ENCODE measurements around the gene ZFP1. TPM values are rescaled to one million over a fixed set of nuclear protein-coding genes. Genes with fewer than 3 reads are reported as not detected.

ZFP1 gene
- total RNA-seq, 1 experiment from 2014 or later = 9.7 TPM

DNA sequence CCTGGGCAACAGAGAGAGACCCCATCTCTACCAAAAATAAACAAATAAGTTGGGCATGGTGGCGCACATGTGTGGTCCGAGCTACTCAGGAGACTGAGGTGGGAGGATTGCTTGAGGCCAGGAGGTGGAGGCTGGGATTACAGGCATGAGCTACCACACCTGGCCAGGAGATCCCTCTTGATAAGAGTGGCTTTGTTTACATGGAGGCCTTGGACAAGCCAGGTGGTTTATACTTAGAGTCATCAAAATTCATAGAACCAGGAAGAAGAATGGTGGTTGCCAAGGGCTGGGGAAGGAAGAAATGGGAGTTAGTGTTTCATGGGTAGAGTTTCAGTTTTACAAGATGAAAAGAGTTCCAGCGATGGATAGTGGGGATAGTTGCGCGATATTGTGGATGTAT, 8.8 kb upstream of the ZFP1 start (continued):
- TF ChIP-seq, protein P1, sequence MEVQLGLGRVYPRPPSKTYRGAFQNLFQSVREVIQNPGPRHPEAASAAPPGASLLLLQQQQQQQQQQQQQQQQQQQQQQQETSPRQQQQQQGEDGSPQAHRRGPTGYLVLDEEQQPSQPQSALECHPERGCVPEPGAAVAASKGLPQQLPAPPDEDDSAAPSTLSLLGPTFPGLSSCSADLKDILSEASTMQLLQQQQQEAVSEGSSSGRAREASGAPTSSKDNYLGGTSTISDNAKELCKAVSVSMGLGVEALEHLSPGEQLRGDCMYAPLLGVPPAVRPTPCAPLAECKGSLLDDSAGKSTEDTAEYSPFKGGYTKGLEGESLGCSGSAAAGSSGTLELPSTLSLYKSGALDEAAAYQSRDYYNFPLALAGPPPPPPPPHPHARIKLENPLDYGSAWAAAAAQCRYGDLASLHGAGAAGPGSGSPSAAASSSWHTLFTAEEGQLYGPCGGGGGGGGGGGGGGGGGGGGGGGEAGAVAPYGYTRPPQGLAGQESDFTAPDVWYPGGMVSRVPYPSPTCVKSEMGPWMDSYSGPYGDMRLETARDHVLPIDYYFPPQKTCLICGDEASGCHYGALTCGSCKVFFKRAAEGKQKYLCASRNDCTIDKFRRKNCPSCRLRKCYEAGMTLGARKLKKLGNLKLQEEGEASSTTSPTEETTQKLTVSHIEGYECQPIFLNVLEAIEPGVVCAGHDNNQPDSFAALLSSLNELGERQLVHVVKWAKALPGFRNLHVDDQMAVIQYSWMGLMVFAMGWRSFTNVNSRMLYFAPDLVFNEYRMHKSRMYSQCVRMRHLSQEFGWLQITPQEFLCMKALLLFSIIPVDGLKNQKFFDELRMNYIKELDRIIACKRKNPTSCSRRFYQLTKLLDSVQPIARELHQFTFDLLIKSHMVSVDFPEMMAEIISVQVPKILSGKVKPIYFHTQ (CRISPR knock-in tag; IDR thresholded peaks at IDR 0.05) = no peak
- TF ChIP-seq, protein P2, sequence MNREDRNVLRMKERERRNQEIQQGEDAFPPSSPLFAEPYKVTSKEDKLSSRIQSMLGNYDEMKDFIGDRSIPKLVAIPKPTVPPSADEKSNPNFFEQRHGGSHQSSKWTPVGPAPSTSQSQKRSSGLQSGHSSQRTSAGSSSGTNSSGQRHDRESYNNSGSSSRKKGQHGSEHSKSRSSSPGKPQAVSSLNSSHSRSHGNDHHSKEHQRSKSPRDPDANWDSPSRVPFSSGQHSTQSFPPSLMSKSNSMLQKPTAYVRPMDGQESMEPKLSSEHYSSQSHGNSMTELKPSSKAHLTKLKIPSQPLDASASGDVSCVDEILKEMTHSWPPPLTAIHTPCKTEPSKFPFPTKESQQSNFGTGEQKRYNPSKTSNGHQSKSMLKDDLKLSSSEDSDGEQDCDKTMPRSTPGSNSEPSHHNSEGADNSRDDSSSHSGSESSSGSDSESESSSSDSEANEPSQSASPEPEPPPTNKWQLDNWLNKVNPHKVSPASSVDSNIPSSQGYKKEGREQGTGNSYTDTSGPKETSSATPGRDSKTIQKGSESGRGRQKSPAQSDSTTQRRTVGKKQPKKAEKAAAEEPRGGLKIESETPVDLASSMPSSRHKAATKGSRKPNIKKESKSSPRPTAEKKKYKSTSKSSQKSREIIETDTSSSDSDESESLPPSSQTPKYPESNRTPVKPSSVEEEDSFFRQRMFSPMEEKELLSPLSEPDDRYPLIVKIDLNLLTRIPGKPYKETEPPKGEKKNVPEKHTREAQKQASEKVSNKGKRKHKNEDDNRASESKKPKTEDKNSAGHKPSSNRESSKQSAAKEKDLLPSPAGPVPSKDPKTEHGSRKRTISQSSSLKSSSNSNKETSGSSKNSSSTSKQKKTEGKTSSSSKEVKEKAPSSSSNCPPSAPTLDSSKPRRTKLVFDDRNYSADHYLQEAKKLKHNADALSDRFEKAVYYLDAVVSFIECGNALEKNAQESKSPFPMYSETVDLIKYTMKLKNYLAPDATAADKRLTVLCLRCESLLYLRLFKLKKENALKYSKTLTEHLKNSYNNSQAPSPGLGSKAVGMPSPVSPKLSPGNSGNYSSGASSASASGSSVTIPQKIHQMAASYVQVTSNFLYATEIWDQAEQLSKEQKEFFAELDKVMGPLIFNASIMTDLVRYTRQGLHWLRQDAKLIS (CRISPR knock-in tag; IDR thresholded peaks at IDR 0.05; ENCODE audit: borderline replicate concordance) = no peak

GRCh38 chr16:75143941-75144340, 4.4 kb upstream of the ZFP1 start:
- Mint-ChIP-seq H3K27ac (no peak overlapping the region), H3K27me3 (ENCODE audit: low read depth) (no peaks in the 10 kb centered on the region; the same call in 1 of the 2 replicates), H3K36me3 (peaks cover under 1% of the 10 kb centered on the region; the same call in 1 of the 2 replicates), H3K4me1 (peaks cover under 1% of the 10 kb centered on the region), H3K9me3 (peaks cover 12% of the 10 kb centered on the region), H3K4me3 (no peak overlapping the region)
- TF ChIP-seq ZNF281 (CRISPR knock-in tag; IDR thresholded peaks at IDR 0.05) (no peak), SOX15 (CRISPR knock-in tag; IDR thresholded peaks at IDR 0.05) (no peak), NFATC4 (CRISPR knock-in tag; IDR thresholded peaks at IDR 0.05) (no peak), CDX4 (CRISPR knock-in tag; IDR thresholded peaks at IDR 0.05; ENCODE audit: borderline replicate concordance) (no peak), ZNF512 (CRISPR knock-in tag; IDR thresholded peaks at IDR 0.05; ENCODE audit: borderline replicate concordance) (no peak), OVOL2 (CRISPR knock-in tag; IDR thresholded peaks at IDR 0.05; ENCODE audit: borderline replicate concordance) (no peak), ZNF671 (CRISPR knock-in tag; IDR thresholded peaks at IDR 0.05) (no peak), HMGA2 (CRISPR knock-in tag; IDR thresholded peaks at IDR 0.05) (no peak)
- TF ChIP-seq, protein P3, sequence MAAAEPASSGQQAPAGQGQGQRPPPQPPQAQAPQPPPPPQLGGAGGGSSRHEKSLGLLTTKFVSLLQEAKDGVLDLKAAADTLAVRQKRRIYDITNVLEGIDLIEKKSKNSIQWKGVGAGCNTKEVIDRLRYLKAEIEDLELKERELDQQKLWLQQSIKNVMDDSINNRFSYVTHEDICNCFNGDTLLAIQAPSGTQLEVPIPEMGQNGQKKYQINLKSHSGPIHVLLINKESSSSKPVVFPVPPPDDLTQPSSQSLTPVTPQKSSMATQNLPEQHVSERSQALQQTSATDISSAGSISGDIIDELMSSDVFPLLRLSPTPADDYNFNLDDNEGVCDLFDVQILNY (CRISPR knock-in tag; IDR thresholded peaks at IDR 0.05) = no peak
- ChIA-PET POLR2A (no interaction called here), CTCF (interaction anchor here (0.6 kb wide), 1 partner anchor 18 kb away, joined by 3 read pairs; no protein-coding TSS in a partner anchor)
- ATAC-seq (no peak), DNase-seq (ENCODE audit: low spot score) (no peak)
